VCaP (cell line): ENCODE measurements around the gene SMIM8.

ENCODE experiments used
- H3K27ac ChIP-seq: fragments of 450-650 bp; 2 replicates; pipeline ENCODE4 v1.5.1; 2017
- CTCF ChIP-seq: fragments of 450-650 bp; conservative IDR thresholded peaks from 2 replicates; pipeline ENCODE4 v1.5.1; 2017; ENCODE audit warnings: mild to moderate bottlenecking, moderate library complexity

Gene SMIM8

GRCh38 chr6:87366899-87367298, 44.5 kb downstream of the SMIM8 start:
- no peak overlapping the region for H3K27ac ChIP-seq
- no peak for TF ChIP-seq CTCF

GRCh38 chr6:87373377-87373776, 51.0 kb downstream of the SMIM8 start:
- no peak overlapping the region for H3K27ac ChIP-seq
- TF ChIP-seq CTCF = no peak

DNA sequence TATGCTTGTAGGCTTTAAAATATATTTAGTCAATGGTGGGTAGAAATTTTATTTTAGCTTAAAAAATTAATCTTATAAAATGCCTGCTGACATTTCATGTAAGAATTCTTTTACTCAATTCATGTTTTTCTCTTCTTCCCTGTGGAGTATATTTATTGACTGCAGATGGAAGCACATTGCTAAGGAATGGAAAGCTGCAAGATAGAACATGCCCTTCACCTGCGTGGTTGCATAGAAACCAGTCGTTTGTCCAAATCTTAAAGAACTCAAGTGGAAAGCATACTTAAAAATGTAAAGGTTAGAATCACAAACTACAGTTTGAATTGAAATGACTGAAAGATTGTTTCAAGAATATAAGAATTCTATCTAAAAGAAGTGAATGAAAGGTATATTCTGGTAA, 52.9 kb downstream of the SMIM8 start:
- H3K27ac ChIP-seq = no peak overlapping the region
- TF ChIP-seq CTCF = no peak

DNA sequence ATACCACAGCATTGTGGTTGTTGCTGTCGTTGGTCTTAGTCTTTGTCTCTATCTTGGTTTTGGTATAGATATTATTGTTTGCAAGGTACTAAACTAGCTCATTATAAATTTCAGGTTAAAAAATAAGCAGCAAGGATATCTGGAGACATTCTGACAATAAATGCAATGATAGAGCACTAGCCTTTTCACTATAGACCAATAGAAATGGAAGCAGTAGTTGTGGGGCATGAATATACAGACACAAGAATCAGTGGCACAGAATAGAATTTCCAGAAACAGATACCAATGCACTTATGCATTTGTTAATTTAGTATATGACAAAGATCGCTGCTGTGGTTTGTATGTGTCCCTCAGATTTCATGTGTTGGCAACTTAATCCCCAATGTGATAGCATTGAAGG, 54.3 kb downstream of the SMIM8 start:
- no peak for TF ChIP-seq CTCF

GRCh38 chr6:87378947-87379346, 56.6 kb downstream of the SMIM8 start:
- H3K27ac ChIP-seq = no peak overlapping the region
- no peak for TF ChIP-seq CTCF

More for the DNA sequence above, 54.3 kb downstream of the SMIM8 start:
- H3K27ac ChIP-seq = no peak overlapping the region

GRCh38 chr6:87382861-87383260, 60.5 kb downstream of the SMIM8 start:
- TF ChIP-seq CTCF = no peak
- no peak overlapping the region for H3K27ac ChIP-seq

DNA sequence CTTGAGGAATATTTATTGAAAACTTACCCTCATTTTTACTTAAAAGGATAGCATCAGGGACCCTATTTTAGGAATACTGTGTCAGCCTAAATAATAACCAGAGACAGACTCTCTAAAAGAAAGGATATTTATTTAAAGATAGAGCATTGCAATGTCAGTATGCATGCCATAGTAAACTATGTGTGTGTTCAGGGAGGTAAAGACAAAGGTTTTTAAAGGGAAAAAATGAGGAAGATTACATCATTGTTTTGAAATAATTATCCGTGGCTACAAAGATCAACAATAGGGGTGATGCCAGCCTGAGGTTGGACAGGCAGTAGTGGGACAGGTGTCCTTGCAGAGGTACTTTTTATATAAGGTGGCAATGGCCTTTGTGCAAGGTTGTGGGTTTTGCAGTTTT, 61.6 kb downstream of the SMIM8 start:
- no peak for TF ChIP-seq CTCF

GRCh38 chr6:87384449-87384848, 62.1 kb downstream of the SMIM8 start:
- H3K27ac ChIP-seq = no peak overlapping the region
- TF ChIP-seq CTCF = no peak

More for the DNA sequence above, 61.6 kb downstream of the SMIM8 start:
- H3K27ac ChIP-seq = no peak overlapping the region
